Cardiac muscle cell (in vitro differentiated cells and primary cell): ENCODE measurements around the gene CACNA1E. TPM values are rescaled to one million over a fixed set of nuclear protein-coding genes. Genes with fewer than 3 reads are reported as not detected.
"Not testable (repeated sequence)": the region's sequence is repeated elsewhere in the genome, so short reads cannot be mapped to it uniquely, and the experiment has no call there.

Source experiments
- DNase-seq, 2 donors: peaks; one replicate each; pipeline versions ENCODE4 v3.0.0 to v3.0.0-alpha.2; 2010 to 2017; ENCODE audit warnings: low read depth in 1 of 2, low spot score in 1 of 2
- H3K27ac ChIP-seq: fragments of 200-600 bp; sonication (generic); 2 replicates; pipeline ENCODE4 v1.5.1; 2016
- H3K27me3 ChIP-seq: fragments of 200-600 bp; sonication (generic); 2 replicates; pipeline ENCODE4 v1.6.0; 2016; ENCODE audit warnings: control low read depth
- H3K36me3 ChIP-seq: fragments of 200-600 bp; sonication (generic); 2 replicates; pipeline ENCODE4 v1.5.1; 2016; ENCODE audit warnings: control low read depth
- H3K4me1 ChIP-seq: fragments of 200-600 bp; sonication (generic); 2 replicates; pipeline ENCODE4 v1.8.1; 2017; ENCODE audit warnings: low read depth, mild to moderate bottlenecking, mixed run types
- H3K4me3 ChIP-seq: fragments of 200-600 bp; sonication (generic); 2 replicates; pipeline ENCODE4 v1.5.1; 2016; ENCODE audit warnings: mild to moderate bottlenecking
- H3K9me3 ChIP-seq: fragments of 200-600 bp; sonication (generic); 2 replicates; pipeline ENCODE4 v1.5.1; 2017; ENCODE audit warnings: low read depth, mild to moderate bottlenecking, control low read depth
- CTCF ChIP-seq: IDR thresholded peaks from 2 replicates; pipeline ENCODE4 v1.5.1; 2012; ENCODE audit warnings: low read depth, mild to moderate bottlenecking, low read length
- polyA plus RNA-seq: library from polyadenylated mRNA; unstranded; fragments of >200 nt; fragmentation: Nextera tagmentation; extraction: Ambion mirVana; gene quantifications from 2 replicates; pipeline ENCODE4 v1.2.1, GENCODE V29; 2016
- total RNA-seq: library from RNA; depleted of rRNA; stranded (reverse); fragments of >200 nt; gene quantifications from 2 replicates; pipeline ENCODE4 v1.2.3, GENCODE V29; 2016

Gene CACNA1E
- total and polyA plus RNA-seq, 2 experiments from 2014 or later = 0.36 TPM; not detected in 1

- no peak for DNase-seq
- Histone ChIP-seq H3K4me1 (no peaks in the 10 kb centered on the region), H3K27me3 (no peaks in the 10 kb centered on the region), H3K4me3 (no peak overlapping the region), H3K9me3 (no peaks in the 10 kb centered on the region), H3K27ac (no peak overlapping the region), H3K36me3 (no peaks in the 10 kb centered on the region)
- no peak for TF ChIP-seq CTCF
These were observed 335.6 kb downstream of the CACNA1E start for GRCh38 chr1:181818943-181819342.

- Histone ChIP-seq H3K27ac (no peak overlapping the region), H3K9me3 (no peaks in the 10 kb centered on the region), H3K4me1 (no peaks in the 10 kb centered on the region), H3K27me3 (no peaks in the 10 kb centered on the region), H3K36me3 (no peaks in the 10 kb centered on the region), H3K4me3 (no peak overlapping the region)
- TF ChIP-seq CTCF = no peak
- DNase-seq = no peak
These were observed 338.4 kb downstream of the CACNA1E start for GRCh38 chr1:181821701-181822100.

GRCh38 chr1:181832173-181832880, 349.0 kb downstream of the CACNA1E start:
- not testable (repeated sequence) for H3K4me1 ChIP-seq, H3K27ac ChIP-seq, DNase-seq, H3K36me3 ChIP-seq, H3K9me3 ChIP-seq, H3K27me3 ChIP-seq, H3K4me3 ChIP-seq

- no peak for TF ChIP-seq CTCF
- no peak for DNase-seq
- Histone ChIP-seq H3K9me3 (no peaks in the 10 kb centered on the region), H3K27me3 (no peaks in the 10 kb centered on the region), H3K36me3 (no peaks in the 10 kb centered on the region), H3K27ac (no peak overlapping the region), H3K4me1 (no peaks in the 10 kb centered on the region), H3K4me3 (no peak overlapping the region)
These were observed 362.8 kb downstream of the CACNA1E start for GRCh38 chr1:181846001-181846645.

- H3K36me3 ChIP-seq = no peaks in the 10 kb centered on the region
- TF ChIP-seq CTCF = no peak
- no peak overlapping the region for H3K27ac ChIP-seq
- no peak overlapping the region for H3K4me3 ChIP-seq
- H3K9me3 ChIP-seq = no peaks in the 10 kb centered on the region
- no peak for DNase-seq
- no peaks in the 10 kb centered on the region for H3K4me1 ChIP-seq
- H3K27me3 ChIP-seq = no peaks in the 10 kb centered on the region
These were observed 363.4 kb downstream of the CACNA1E start for GRCh38 chr1:181846681-181847080.

GRCh38 chr1:181849071-181849470, 365.8 kb downstream of the CACNA1E start:
- Histone ChIP-seq H3K27ac (no peak overlapping the region), H3K4me1 (no peaks in the 10 kb centered on the region), H3K36me3 (no peaks in the 10 kb centered on the region), H3K27me3 (no peaks in the 10 kb centered on the region), H3K4me3 (no peak overlapping the region), H3K9me3 (no peaks in the 10 kb centered on the region)
- no peak for TF ChIP-seq CTCF
- no peak for DNase-seq

DNA sequence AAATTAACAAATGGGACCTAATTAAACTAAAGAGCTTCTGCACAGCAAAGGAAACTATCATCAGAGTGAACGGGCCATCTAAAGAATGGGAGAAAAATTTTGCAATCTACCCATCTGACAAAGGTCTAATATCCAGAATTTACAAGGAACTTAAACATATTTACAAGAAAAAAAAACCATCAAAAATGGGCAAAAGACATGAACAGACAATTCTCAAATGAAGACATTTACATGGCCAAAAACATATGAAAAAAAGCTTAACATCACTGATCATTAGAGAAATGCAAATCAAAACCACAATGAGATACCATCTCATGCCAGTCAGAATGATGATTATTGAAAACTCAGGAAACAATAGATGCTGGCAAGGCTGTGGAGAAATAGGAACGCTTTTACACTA, 370.9 kb downstream of the CACNA1E start:
- not testable (repeated sequence) for H3K36me3 ChIP-seq, H3K27me3 ChIP-seq, DNase-seq, H3K9me3 ChIP-seq, H3K27ac ChIP-seq, H3K4me1 ChIP-seq, H3K4me3 ChIP-seq
